Pancreas (tissue), 10 donors: ENCODE data around the gene TUBA4A. TPM values are rescaled to one million over a fixed set of nuclear protein-coding genes. Genes with fewer than 3 reads are reported as not detected.
"Not testable (repeated sequence)": the region's sequence is repeated elsewhere in the genome, so short reads cannot be mapped to it uniquely, and the experiment has no call there.

Experiments
- ATAC-seq, 4 donors: fragments of 200-7000 bp; cut with Tn5 transposase; one replicate each; pipeline versions ENCODE4 v1.8.0 to v1.9.1; 2020; ENCODE audit warnings: mild to moderate bottlenecking in 4 of 4, moderate library complexity in 4 of 4
- DNase-seq, 6 donors: peaks; one replicate each; pipeline ENCODE4 v3.0.0-alpha.2; 2020
- FAIRE-seq: peaks from 2 replicates; lab custom pipeline; 2012; peaks lifted over from hg19 to GRCh38; lab: Jason Lieb, UNC
- H3K27ac ChIP-seq, 4 donors: fragments of 200-600 bp; sonication (generic); 1 replicate in 3 of 4; 2 replicates in 1 of 4; pipeline versions ENCODE4 v1.5.0 to v1.8.0; 2020
- H3K27me3 ChIP-seq, 4 donors: fragments of 200-600 bp; one replicate each; pipeline ENCODE4 v1.8.0; 2021
- H3K36me3 ChIP-seq, 3 donors: fragments of 200-600 bp; sonication (generic) in 1 of 3; one replicate each; pipeline versions ENCODE4 v1.5.0 to v1.8.0; 2020 to 2021
- H3K4me1 ChIP-seq, 3 donors: fragments of 200-600 bp; one replicate each; pipeline ENCODE4 v1.8.0; 2021
- H3K4me3 ChIP-seq, 4 donors: fragments of 200-600 bp; sonication (generic) in 2 of 4; one replicate each; pipeline versions ENCODE4 v1.5.0 to v1.8.0; 2020 to 2021
- H3K9me3 ChIP-seq, 4 donors: fragments of 200-600 bp; one replicate each; pipeline ENCODE4 v1.8.0; 2021
- WGBS, 2 donors: extraction: QIAGEN DNeasy Blood & Tissue Kit; methylation state at CpG; one replicate each; pipeline ENCODE4 v1.1.7; 2013; 5-methylcytosine and 5-hydroxymethylcytosine counted together
- intact Hi-C, 3 donors: fragments of 100-400 bp; cut with DNase I; formaldehyde crosslinking; loops; one replicate each; pipeline versions ENCODE4 v1.11.1 to v1.14.2; 2022
- microRNA-seq, 2 donors: library from miRNA; unstranded; fragments of <30 nt; microRNA quantifications; one replicate each; pipeline versions ENCODE4 to v1.1.0, GENCODE V29; 2019 to 2020
- polyA plus RNA-seq, 2 donors: library from polyadenylated mRNA; stranded (reverse); fragments of 200-250 nt; gene quantifications; one replicate each; pipeline ENCODE4 v1.2.3, GENCODE V29; 2013
- total RNA-seq, 6 donors: library from RNA; stranded (reverse); fragmentation: NEBNext Ultra II Directional in 4 of 6; extraction: Animal tissue kit (Norgen Biotek cat#: 25700) in 4 of 6; gene quantifications; one replicate each; pipeline versions ENCODE4 v1.2.1 to v1.2.4, GENCODE V29; 2021 to 2023
- TF ChIP-seq, protein P1 (sequence below), 4 donors: fragments of 200-600 bp; sonication (generic) in 3 of 4; IDR thresholded peaks; one replicate each; pipeline versions ENCODE4 v1.5.0 to v1.8.0; 2021; ENCODE audit warnings: antibody characterized with exemption in 4 of 4
- donor health status: healthy with polysubstance abuse.
- donor health status: DM: no; HTN: no; CAD: no; lungs with moderate emphysema.
- donor health status: DM: no; HTN: no; CAD: no.
- donor health status: control.
- donor health status: control.
- donor health status: Bipolar disorder and iron deficiency.
- donor health status: DM: yes; HTN: yes; CAD: no.
- donor health status: DM: no; HTN: no; CAD: no.
- donor health status: DM: no; HTN: no; CAD: no.
- donor health status: DM: yes; HTN: yes; CAD: no.

TUBA4A gene
- total and polyA plus RNA-seq, 8 donors: 12.2 to 51.5 (median 14.7) TPM

DNA sequence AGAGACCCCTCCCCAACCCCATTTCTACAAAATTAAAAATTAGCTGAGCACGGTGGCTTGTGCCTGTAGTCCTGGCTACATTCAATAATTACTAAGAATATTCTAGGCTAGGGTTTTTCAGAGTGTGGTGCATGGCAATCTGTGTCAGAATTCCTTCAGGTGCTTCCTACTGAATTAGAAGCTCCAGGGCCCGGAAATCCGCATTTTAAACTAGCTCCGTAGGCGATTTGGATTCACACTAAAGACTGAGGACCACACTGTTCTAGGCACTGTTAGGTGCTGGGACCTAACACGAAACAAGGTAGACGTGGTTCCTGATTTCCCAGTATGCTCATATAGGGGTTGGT is 47.8 kb downstream of the TUBA4A start:
- H3K9me3 ChIP-seq: no peaks in the 10 kb centered on the region
- H3K4me3 ChIP-seq: peak overlapping the region; percentile 42 to 73 (median 70)
- peak overlapping the region; percentile 86 to 95 (median 90) for H3K27ac ChIP-seq
- FAIRE-seq (no peak), ATAC-seq (no peak), DNase-seq (peak in 1 of 6 donors; percentile 13)
- H3K4me1 ChIP-seq: peaks cover 0 to 11% (median 5%) of the 10 kb centered on the region in 3 donors
- TF ChIP-seq, protein P1, sequence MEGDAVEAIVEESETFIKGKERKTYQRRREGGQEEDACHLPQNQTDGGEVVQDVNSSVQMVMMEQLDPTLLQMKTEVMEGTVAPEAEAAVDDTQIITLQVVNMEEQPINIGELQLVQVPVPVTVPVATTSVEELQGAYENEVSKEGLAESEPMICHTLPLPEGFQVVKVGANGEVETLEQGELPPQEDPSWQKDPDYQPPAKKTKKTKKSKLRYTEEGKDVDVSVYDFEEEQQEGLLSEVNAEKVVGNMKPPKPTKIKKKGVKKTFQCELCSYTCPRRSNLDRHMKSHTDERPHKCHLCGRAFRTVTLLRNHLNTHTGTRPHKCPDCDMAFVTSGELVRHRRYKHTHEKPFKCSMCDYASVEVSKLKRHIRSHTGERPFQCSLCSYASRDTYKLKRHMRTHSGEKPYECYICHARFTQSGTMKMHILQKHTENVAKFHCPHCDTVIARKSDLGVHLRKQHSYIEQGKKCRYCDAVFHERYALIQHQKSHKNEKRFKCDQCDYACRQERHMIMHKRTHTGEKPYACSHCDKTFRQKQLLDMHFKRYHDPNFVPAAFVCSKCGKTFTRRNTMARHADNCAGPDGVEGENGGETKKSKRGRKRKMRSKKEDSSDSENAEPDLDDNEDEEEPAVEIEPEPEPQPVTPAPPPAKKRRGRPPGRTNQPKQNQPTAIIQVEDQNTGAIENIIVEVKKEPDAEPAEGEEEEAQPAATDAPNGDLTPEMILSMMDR (IDR thresholded peaks at IDR 0.05): no peak
- intact Hi-C loops: no loop called here
- WGBS, 2 donors: 6 to 7% methylated on average over 7 of the region's 7 CpGs
- H3K27me3 ChIP-seq: no peaks in the 10 kb centered on the region
- no peaks in the 10 kb centered on the region for H3K36me3 ChIP-seq

DNA sequence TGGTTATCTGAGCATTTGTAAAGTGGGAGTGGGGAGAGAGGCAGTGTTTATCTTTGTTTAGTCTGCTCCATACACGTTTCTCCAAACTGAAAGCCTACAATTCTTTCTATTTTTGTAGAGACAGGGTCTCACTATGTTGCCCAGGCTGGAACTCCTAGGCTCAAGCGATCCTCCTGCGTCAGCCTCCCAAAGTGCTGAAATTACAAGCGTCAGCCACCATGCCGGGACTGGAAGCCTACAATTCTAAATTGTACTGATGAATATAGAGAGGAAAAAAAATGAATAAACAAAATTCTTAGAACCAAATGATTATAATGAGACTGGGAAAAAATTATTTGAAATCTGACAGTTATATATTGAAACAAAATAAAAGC is 48.6 kb downstream of the TUBA4A start:
- WGBS, 2 donors: 80 to 85% methylated on average over 5 of the region's 5 CpGs
- no peak for FAIRE-seq
- TF ChIP-seq, protein P1 (IDR thresholded peaks at IDR 0.05): no peak
- peaks cover 0 to 11% (median 5%) of the 10 kb centered on the region in 3 donors for H3K4me1 ChIP-seq
- no peak for ATAC-seq
- intact Hi-C loops: no loop called here
- no peaks in the 10 kb centered on the region for H3K9me3 ChIP-seq
- H3K36me3 ChIP-seq: no peaks in the 10 kb centered on the region
- H3K4me3 ChIP-seq: no peak overlapping the region
- no peaks in the 10 kb centered on the region for H3K27me3 ChIP-seq
- no peak overlapping the region for H3K27ac ChIP-seq
- peak in 1 of 6 donors; percentile 8 for DNase-seq

DNA sequence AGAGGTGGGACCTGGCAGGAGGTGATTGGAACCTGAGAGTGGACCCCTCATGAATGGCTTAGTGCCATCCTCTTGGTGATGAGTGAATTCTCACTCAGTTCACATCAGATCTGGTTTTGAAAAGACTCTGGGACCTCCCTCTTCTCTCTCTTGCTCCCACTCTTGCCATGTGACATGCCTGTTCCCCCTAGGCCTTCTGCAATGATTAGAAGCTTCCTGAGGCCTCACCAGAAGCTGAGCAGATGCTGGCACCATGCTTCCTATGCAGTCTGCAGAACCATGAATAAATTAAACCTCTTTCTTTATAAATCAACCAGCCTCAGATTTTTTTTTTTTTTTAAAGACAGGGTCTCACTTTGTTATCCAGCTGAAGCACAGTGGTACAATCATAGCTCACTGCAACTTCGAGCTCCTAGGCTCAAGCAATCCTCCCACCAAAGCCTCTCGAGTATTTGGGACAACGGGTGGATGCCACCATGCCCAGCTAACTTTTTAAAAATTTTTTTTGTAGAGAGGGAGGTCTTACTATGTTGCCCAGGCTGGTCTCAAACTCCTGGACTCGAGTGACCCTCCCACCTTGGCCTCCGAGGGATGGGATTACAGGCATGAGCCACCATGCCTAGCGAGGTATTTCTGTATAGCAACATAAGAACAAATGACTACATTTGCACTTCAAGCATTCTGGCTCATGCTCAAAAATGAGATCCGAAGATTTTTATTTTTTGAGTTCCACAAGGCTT is 49.1 kb downstream of the TUBA4A start:
- intact Hi-C loops: no loop called here
- peaks cover 0 to 11% (median 5%) of the 10 kb centered on the region in 3 donors for H3K4me1 ChIP-seq
- H3K27me3 ChIP-seq: no peaks in the 10 kb centered on the region
- no peaks in the 10 kb centered on the region for H3K9me3 ChIP-seq
- DNase-seq (peak in 1 of 6 donors; percentile 10), ATAC-seq (no peak), FAIRE-seq (no peak)
- TF ChIP-seq, protein P1 (IDR thresholded peaks at IDR 0.05): no peak
- H3K36me3 ChIP-seq: no peaks in the 10 kb centered on the region
- 92 to 94% methylated on average over 7 of the region's 7 CpGs for WGBS, 2 donors
- H3K4me3 ChIP-seq: no peak overlapping the region
- H3K27ac ChIP-seq: no peak overlapping the region

DNA sequence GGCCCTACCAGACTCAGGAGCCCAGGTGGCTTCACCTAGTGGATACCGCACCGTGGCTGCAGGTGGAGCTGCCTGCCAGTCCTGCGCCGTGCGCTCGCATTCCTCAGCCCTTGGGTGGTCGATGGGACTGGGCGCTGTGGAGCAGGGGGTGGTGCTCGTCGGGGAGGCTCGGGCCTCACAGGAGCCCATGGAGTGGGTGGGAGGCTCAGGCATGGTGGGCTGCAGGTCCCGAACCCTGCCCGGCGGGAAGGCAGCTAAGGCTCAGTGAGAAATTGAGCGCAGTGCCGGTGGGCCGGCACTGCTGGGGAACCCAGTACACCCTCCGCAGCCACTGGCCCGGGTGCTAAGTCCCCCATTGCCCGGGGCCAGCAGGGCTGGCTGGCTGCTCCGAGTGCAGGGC is 52.4 kb downstream of the TUBA4A start:
- H3K27ac ChIP-seq, FAIRE-seq, ATAC-seq, intact Hi-C loops, H3K4me1 ChIP-seq, H3K9me3 ChIP-seq, H3K36me3 ChIP-seq, H3K27me3 ChIP-seq, H3K4me3 ChIP-seq: not testable (repeated sequence)
- peak in 1 of 6 donors; percentile 8 for DNase-seq
- 80 to 83% methylated on average over 16 to 19 of the region's 21 CpGs for WGBS, 2 donors

DNA sequence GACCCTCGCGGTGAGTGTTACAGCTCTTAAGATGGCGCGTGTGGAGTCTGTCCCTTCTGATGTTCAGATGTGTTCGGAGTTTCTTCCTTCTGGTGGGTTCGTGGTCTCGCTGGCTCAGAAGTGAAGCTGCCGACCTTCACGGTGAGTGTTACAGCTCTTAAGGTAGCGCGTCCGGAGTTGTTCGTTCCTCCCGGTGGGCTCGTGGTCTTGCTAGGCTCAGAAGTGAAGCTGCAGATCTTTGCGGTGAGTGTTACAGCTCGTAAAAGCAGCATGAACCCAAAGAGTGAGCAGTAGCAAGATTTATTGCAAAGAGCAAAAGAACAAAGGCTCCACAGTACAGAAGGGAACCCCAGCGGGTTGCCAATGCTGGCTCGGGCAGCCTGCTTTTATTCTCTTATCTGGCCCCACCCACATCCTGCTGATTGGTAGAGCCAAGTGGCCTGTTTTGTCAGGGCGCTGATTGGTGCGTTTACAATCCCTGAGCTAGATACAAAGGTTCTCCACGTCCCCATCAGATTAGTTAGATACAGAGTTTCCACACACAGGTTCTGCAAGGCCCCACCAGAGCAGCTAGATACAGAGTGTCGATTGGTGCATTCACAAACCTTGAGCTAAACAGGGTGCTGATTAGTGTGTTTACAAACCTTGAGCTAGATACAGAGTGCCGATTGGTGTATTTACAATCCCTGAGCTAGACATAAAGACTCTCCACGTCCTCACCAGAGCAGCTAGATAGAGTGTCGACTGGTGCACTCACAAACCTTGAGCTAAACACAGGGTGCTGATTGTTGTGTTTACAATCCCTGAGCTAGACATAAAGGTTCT is 53.0 kb downstream of the TUBA4A start:
- intact Hi-C loops, H3K9me3 ChIP-seq, H3K4me3 ChIP-seq, H3K27me3 ChIP-seq, H3K27ac ChIP-seq, H3K4me1 ChIP-seq, ATAC-seq, FAIRE-seq, H3K36me3 ChIP-seq: not testable (repeated sequence)
- peak in 1 of 6 donors; percentile 12 for DNase-seq
- WGBS, 2 donors: 70 to 73% methylated on average over 25 of the region's 26 CpGs

Small RNA genes within 50 kb of the gene (microRNA-seq; reads per million reads assigned to microRNA genes)
- 0 to 1.2 reads per million in 2 donors for gene MIR153-1

Other genes starting within 250 kb of the TUBA4A start
- gene CFAP65, start 212.4 kb downstream of the TUBA4A start, total RNA-seq: under 1 TPM; 0.06 to 0.22 (median 0.12) TPM
- under 1 TPM; 0.19 to 0.38 TPM for gene CFAP65, start 212.4 kb downstream of the TUBA4A start, polyA plus RNA-seq
- gene IHH, start 193.0 kb downstream of the TUBA4A start, total RNA-seq: under 1 TPM in 2 of 6 donors, not detected in 4; 0.09 to 0.19 TPM
- under 1 TPM in 1 of 2 donors, not detected in 1; 0.09 TPM for gene IHH, start 193.0 kb downstream of the TUBA4A start, polyA plus RNA-seq
- 1 to 10 TPM; 3.9 to 8.7 (median 7.4) TPM for gene NHEJ1, start 93.1 kb downstream of the TUBA4A start, total RNA-seq
- gene NHEJ1, start 93.1 kb downstream of the TUBA4A start, polyA plus RNA-seq: 1 to 10 TPM; 4.1 to 4.2 TPM
- 1 to 10 TPM in 1 of 6 donors, under 1 TPM in 5; 0.16 to 2.4 (median 0.68) TPM for gene SLC23A3, start 83.9 kb downstream of the TUBA4A start, total RNA-seq
- gene SLC23A3, start 83.9 kb downstream of the TUBA4A start, polyA plus RNA-seq: 1 to 10 TPM; 1.8 to 3.0 TPM
- gene CNPPD1, start 77.0 kb downstream of the TUBA4A start, total RNA-seq: 10 to 100 TPM; 20.1 to 32.9 (median 26.1) TPM
- gene CNPPD1, start 77.0 kb downstream of the TUBA4A start, polyA plus RNA-seq: 10 to 100 TPM; 23.6 to 28.0 TPM
- 10 to 100 TPM; 38.7 to 59.4 (median 46.2) TPM for gene RETREG2, start 75.6 kb downstream of the TUBA4A start, total RNA-seq
- gene RETREG2, start 75.6 kb downstream of the TUBA4A start, polyA plus RNA-seq: 10 to 100 TPM; 31.6 to 59.0 TPM
- 10 to 100 TPM; 18.9 to 28.2 (median 23.6) TPM for gene ZFAND2B, start 47.1 kb downstream of the TUBA4A start, total RNA-seq
- gene ZFAND2B, start 47.1 kb downstream of the TUBA4A start, polyA plus RNA-seq: 10 to 100 TPM; 39.0 to 66.9 TPM
- 1 to 10 TPM; 3.8 to 8.9 (median 6.3) TPM for gene ABCB6, start 35.0 kb downstream of the TUBA4A start, total RNA-seq
- gene ABCB6, start 35.0 kb downstream of the TUBA4A start, polyA plus RNA-seq: 10 to 100 TPM; 26.4 to 36.7 TPM
- gene ATG9A, start 24.3 kb downstream of the TUBA4A start, total RNA-seq: 10 to 100 TPM; 17.7 to 25.5 (median 20.5) TPM
- 10 to 100 TPM; 12.1 to 19.2 TPM for gene ATG9A, start 24.3 kb downstream of the TUBA4A start, polyA plus RNA-seq
- gene ANKZF1, start 24.1 kb downstream of the TUBA4A start, total RNA-seq: 10 to 100 TPM; 17.7 to 36.5 (median 28.7) TPM
- gene ANKZF1, start 24.1 kb downstream of the TUBA4A start, polyA plus RNA-seq: 10 to 100 TPM; 66.0 to 85.0 TPM
- 1 to 10 TPM; 1.8 to 4.1 (median 2.3) TPM for gene GLB1L, start 8.5 kb downstream of the TUBA4A start, total RNA-seq
- 1 to 10 TPM; 4.3 to 6.9 TPM for gene GLB1L, start 8.5 kb downstream of the TUBA4A start, polyA plus RNA-seq
- gene STK16, start 8.4 kb downstream of the TUBA4A start, total RNA-seq: 10 to 100 TPM; 14.7 to 18.5 (median 16.8) TPM
- gene STK16, start 8.4 kb downstream of the TUBA4A start, polyA plus RNA-seq: 10 to 100 TPM; 17.1 to 28.4 TPM
- not detected for gene TUBA4B, start 675 bp downstream of the TUBA4A start, total RNA-seq
- gene TUBA4B, start 675 bp downstream of the TUBA4A start, polyA plus RNA-seq: not detected
- gene DNAJB2, start 25.4 kb upstream of the TUBA4A start, total RNA-seq: 10 to 100 TPM; 44.5 to 66.7 (median 60.8) TPM
- 10 to 100 TPM; 82.3 to 96.3 TPM for gene DNAJB2, start 25.4 kb upstream of the TUBA4A start, polyA plus RNA-seq
- gene PTPRN, start 55.5 kb upstream of the TUBA4A start, total RNA-seq: 10 to 100 TPM in 4 of 6 donors, 1 to 10 TPM in 2; 6.3 to 81.7 (median 23.7) TPM
- gene PTPRN, start 55.5 kb upstream of the TUBA4A start, polyA plus RNA-seq: 100 to 1,000 TPM in 1 of 2 donors, 10 to 100 TPM in 1; 58.3 to 220 TPM
- not detected for gene RESP18, start 78.8 kb upstream of the TUBA4A start, total RNA-seq
- gene RESP18, start 78.8 kb upstream of the TUBA4A start, polyA plus RNA-seq: under 1 TPM in 1 of 2 donors, not detected in 1; 0.16 TPM
- gene DNPEP, start 134.0 kb upstream of the TUBA4A start, total RNA-seq: 10 to 100 TPM; 21.0 to 32.8 (median 25.1) TPM
- gene DNPEP, start 134.0 kb upstream of the TUBA4A start, polyA plus RNA-seq: 10 to 100 TPM; 54.6 to 89.4 TPM
- 1 to 10 TPM in 5 of 6 donors, under 1 TPM in 1; 0.75 to 6.1 (median 1.9) TPM for gene DES, start 164.5 kb upstream of the TUBA4A start, total RNA-seq
- 100 to 1,000 TPM in 1 of 2 donors, 10 to 100 TPM in 1; 12.6 to 101 TPM for gene DES, start 164.5 kb upstream of the TUBA4A start, polyA plus RNA-seq
- 1 to 10 TPM; 2.6 to 4.9 (median 3.6) TPM for gene SPEG, start 180.9 kb upstream of the TUBA4A start, total RNA-seq
- 10 to 100 TPM; 21.9 to 33.3 TPM for gene SPEG, start 180.9 kb upstream of the TUBA4A start, polyA plus RNA-seq
- gene GMPPA, start 245.0 kb upstream of the TUBA4A start, total RNA-seq: 10 to 100 TPM; 24.4 to 40.6 (median 33.6) TPM
- 10 to 100 TPM; 88.7 to 90.8 TPM for gene GMPPA, start 245.0 kb upstream of the TUBA4A start, polyA plus RNA-seq